DMS114 treated with DMSO at 0.1 percent for 48 hours (cell line): Measurements from ENCODE around the gene KRTAP12-4.
"Not testable (repeated sequence)": the region's sequence is repeated elsewhere in the genome, so short reads cannot be mapped to it uniquely, and the experiment has no call there.

Experiments
- DNase-seq: peaks from one replicate; lab custom pipeline; 2025; ENCODE audit not compliant: unreplicated experiment; lab: John Stamatoyannopoulos, UW

KRTAP12-4 gene

GRCh38 chr21:44613386-44614155 lies 40.9 kb downstream of the KRTAP12-4 start:
- DNase-seq, result no peak

GRCh38 chr21:44612669-44613229 lies 41.7 kb downstream of the KRTAP12-4 start:
- DNase-seq, result no peak

GRCh38 chr21:44612029-44612486 lies 42.4 kb downstream of the KRTAP12-4 start, which contains the start of gene KRTAP10-8:
KRTAP10-8 (plus strand) TSS chr21:44612079; CDS start chr21:44612101, 22 bp downstream.
- no peak for DNase-seq

GRCh38 chr21:44611551-44611950 lies 42.9 kb downstream of the KRTAP12-4 start:
- DNase-seq, result no peak

GRCh38 chr21:44610157-44610843 lies 44.2 kb downstream of the KRTAP12-4 start:
- not testable (repeated sequence) for DNase-seq

- DNase-seq, result no peak
Measured at GRCh38 chr21:44609193-44609592, 45.3 kb downstream of the KRTAP12-4 start.

GRCh38 chr21:44606495-44606894 lies 48.0 kb downstream of the KRTAP12-4 start:
- no peak for DNase-seq
